DND-41 (cell line): ENCODE results near the gene DIS3.

Source experiments
- CTCF ChIP-seq: IDR thresholded peaks from 2 replicates; pipeline ENCODE4 v1.5.1; 2012; ENCODE audit warnings: borderline replicate concordance, low read length, moderate library complexity, mild to moderate bottlenecking; ENCODE audit not compliant: poor library complexity, severe bottlenecking; ENCODE audit errors: extremely low read depth
- EZH2 ChIP-seq: IDR thresholded peaks from 3 replicates; pipeline ENCODE4 v1.6.1; 2012; ENCODE audit warnings: borderline replicate concordance, low read depth, mild to moderate bottlenecking, moderate library complexity, low read length, inconsistent platforms; ENCODE audit not compliant: severe bottlenecking

- no peak for TF ChIP-seq CTCF
- TF ChIP-seq EZH2: no peak
Observed at GRCh38 chr13:72763411-72763810, 18.3 kb downstream of the DIS3 start.
